ENCODE measurements around the gene PROX1. TPM values are rescaled to one million over a fixed set of nuclear protein-coding genes. Genes with fewer than 3 reads are reported as not detected.

The PROX1 gene
- total RNA-seq, 1 donor from 2014 or later, result 63.2 TPM

DNA sequence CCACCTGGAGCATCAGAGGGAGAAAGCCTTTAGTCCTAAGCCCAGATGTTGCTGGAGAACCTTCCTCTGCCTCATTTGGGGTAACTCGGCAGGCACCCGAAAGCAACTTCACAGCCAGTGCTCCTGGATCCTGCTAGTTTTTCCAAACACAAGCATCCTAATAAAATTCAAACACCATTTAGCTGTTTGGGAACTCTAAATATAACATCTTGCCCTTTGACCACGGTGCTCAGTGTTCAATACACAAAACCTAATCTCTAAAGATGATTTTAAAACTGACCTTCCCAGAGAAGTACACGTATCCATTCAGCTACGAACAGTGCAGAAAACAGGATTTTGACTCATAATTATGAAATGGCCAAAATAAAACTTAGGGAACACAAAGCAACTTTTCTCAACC, 40.3 kb downstream of the PROX1 start:
- Mint-ChIP-seq H3K4me1 (ENCODE audit: low read depth) (peaks cover 45% of the 10 kb centered on the region), H3K27me3 (no peaks in the 10 kb centered on the region), H3K9me3 (ENCODE audit: low read depth) (no peaks in the 10 kb centered on the region), H3K36me3 (ENCODE audit: insufficient read depth) (peaks cover 27% of the 10 kb centered on the region), H3K4me3 (ENCODE audit: low read depth) (peak overlapping the region; percentile 3), H3K27ac (peak overlapping the region; percentile 3)
- no peak for DNase-seq (ENCODE audit: low spot score, unreplicated experiment)
- TF ChIP-seq, protein P1, sequence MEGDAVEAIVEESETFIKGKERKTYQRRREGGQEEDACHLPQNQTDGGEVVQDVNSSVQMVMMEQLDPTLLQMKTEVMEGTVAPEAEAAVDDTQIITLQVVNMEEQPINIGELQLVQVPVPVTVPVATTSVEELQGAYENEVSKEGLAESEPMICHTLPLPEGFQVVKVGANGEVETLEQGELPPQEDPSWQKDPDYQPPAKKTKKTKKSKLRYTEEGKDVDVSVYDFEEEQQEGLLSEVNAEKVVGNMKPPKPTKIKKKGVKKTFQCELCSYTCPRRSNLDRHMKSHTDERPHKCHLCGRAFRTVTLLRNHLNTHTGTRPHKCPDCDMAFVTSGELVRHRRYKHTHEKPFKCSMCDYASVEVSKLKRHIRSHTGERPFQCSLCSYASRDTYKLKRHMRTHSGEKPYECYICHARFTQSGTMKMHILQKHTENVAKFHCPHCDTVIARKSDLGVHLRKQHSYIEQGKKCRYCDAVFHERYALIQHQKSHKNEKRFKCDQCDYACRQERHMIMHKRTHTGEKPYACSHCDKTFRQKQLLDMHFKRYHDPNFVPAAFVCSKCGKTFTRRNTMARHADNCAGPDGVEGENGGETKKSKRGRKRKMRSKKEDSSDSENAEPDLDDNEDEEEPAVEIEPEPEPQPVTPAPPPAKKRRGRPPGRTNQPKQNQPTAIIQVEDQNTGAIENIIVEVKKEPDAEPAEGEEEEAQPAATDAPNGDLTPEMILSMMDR (IDR thresholded peaks at IDR 0.05; ENCODE audit: unreplicated experiment), result no peak

- peaks cover 43% of the 10 kb centered on the region for H3K4me1 Mint-ChIP-seq (ENCODE audit: low read depth)
- H3K27ac Mint-ChIP-seq, result peak overlapping the region; percentile 17
These were observed 41.1 kb downstream of the PROX1 start for GRCh38 chr1:214028649-214029406.

GRCh38 chr1:214029796-214030195, 42.0 kb downstream of the PROX1 start:
- H3K27me3 Mint-ChIP-seq, result no peaks in the 10 kb centered on the region
- no peak overlapping the region for H3K4me3 Mint-ChIP-seq (ENCODE audit: low read depth)
- DNase-seq (ENCODE audit: low spot score, unreplicated experiment), result no peak
- H3K4me1 Mint-ChIP-seq (ENCODE audit: low read depth), result peaks cover 47% of the 10 kb centered on the region
- no peak overlapping the region for H3K27ac Mint-ChIP-seq
- H3K36me3 Mint-ChIP-seq (ENCODE audit: insufficient read depth), result peaks cover 30% of the 10 kb centered on the region
- TF ChIP-seq, protein P1 (IDR thresholded peaks at IDR 0.05; ENCODE audit: unreplicated experiment), result no peak
- no peaks in the 10 kb centered on the region for H3K9me3 Mint-ChIP-seq (ENCODE audit: low read depth)

More at GRCh38 chr1:214028649-214029406, 41.1 kb downstream of the PROX1 start:
- Mint-ChIP-seq H3K36me3 (ENCODE audit: insufficient read depth) (peaks cover 26% of the 10 kb centered on the region), H3K27me3 (no peaks in the 10 kb centered on the region), H3K9me3 (ENCODE audit: low read depth) (no peaks in the 10 kb centered on the region), H3K4me3 (ENCODE audit: low read depth) (no peak overlapping the region)
- TF ChIP-seq, protein P1 (IDR thresholded peaks at IDR 0.05; ENCODE audit: unreplicated experiment), result no peak
- DNase-seq (ENCODE audit: low spot score, unreplicated experiment), result no peak

- Mint-ChIP-seq H3K4me1 (ENCODE audit: low read depth) (peaks cover 47% of the 10 kb centered on the region), H3K27me3 (no peaks in the 10 kb centered on the region), H3K9me3 (ENCODE audit: low read depth) (no peaks in the 10 kb centered on the region), H3K4me3 (ENCODE audit: low read depth) (no peak overlapping the region), H3K27ac (no peak overlapping the region), H3K36me3 (ENCODE audit: insufficient read depth) (peaks cover 35% of the 10 kb centered on the region)
- TF ChIP-seq, protein P1 (IDR thresholded peaks at IDR 0.05; ENCODE audit: unreplicated experiment), result no peak
- DNase-seq (ENCODE audit: low spot score, unreplicated experiment), result no peak
These were observed 43.5 kb downstream of the PROX1 start for GRCh38 chr1:214031267-214031650.

DNA sequence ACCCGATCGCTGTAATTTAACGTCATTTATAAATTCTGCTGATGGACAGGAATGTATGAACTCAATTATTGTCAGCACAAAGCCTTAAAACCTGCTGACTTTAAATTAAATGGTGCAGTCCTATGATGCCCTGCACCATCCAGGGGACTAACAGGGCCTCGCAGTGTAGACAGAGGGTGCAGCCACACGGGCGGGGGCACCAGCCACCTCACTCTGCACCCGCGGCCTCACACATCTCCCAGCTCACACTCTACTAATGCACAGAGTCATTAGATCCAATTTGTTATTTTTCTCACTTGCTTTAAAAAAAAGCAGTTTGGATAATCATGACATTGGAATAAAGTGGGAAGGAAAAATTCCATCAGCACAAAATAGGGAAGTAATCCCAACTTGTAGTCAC, 49.7 kb downstream of the PROX1 start:
- DNase-seq (ENCODE audit: low spot score, unreplicated experiment), result no peak
- TF ChIP-seq, protein P1 (IDR thresholded peaks at IDR 0.05; ENCODE audit: unreplicated experiment), result no peak
- H3K27ac Mint-ChIP-seq, result no peak overlapping the region
- H3K27me3 Mint-ChIP-seq, result no peaks in the 10 kb centered on the region
- H3K36me3 Mint-ChIP-seq (ENCODE audit: insufficient read depth), result peaks cover 36% of the 10 kb centered on the region
- H3K4me1 Mint-ChIP-seq (ENCODE audit: low read depth), result peaks cover 32% of the 10 kb centered on the region
- no peaks in the 10 kb centered on the region for H3K9me3 Mint-ChIP-seq (ENCODE audit: low read depth)
- no peak overlapping the region for H3K4me3 Mint-ChIP-seq (ENCODE audit: low read depth)

Data from progenitor cell of endocrine pancreas (in vitro differentiated cells).